Left renal pelvis (tissue), 4 donors: Measurements from ENCODE around the gene NPC1L1. TPM values are rescaled to one million over a fixed set of nuclear protein-coding genes. Genes with fewer than 3 reads are reported as not detected.
"Not testable (repeated sequence)": the region's sequence is repeated elsewhere in the genome, so short reads cannot be mapped to it uniquely, and the experiment has no call there.

Experiments
- DNase-seq, 4 donors: peaks; one replicate each; pipeline ENCODE4 v3.0.0-alpha.2; 2013; ENCODE audit warnings: low read depth in 4 of 4, low spot score in 3 of 4
- polyA plus RNA-seq, 4 donors: library from polyadenylated mRNA; unstranded; fragments of 120-200 nt; gene quantifications; one replicate each; pipeline ENCODE4 v1.2.1, GENCODE V29; 2013; ENCODE audit not compliant: insufficient read length in 4 of 4

Gene NPC1L1
- polyA plus RNA-seq, 4 donors: 0.15 to 3.2 (median 2.3) TPM

DNA sequence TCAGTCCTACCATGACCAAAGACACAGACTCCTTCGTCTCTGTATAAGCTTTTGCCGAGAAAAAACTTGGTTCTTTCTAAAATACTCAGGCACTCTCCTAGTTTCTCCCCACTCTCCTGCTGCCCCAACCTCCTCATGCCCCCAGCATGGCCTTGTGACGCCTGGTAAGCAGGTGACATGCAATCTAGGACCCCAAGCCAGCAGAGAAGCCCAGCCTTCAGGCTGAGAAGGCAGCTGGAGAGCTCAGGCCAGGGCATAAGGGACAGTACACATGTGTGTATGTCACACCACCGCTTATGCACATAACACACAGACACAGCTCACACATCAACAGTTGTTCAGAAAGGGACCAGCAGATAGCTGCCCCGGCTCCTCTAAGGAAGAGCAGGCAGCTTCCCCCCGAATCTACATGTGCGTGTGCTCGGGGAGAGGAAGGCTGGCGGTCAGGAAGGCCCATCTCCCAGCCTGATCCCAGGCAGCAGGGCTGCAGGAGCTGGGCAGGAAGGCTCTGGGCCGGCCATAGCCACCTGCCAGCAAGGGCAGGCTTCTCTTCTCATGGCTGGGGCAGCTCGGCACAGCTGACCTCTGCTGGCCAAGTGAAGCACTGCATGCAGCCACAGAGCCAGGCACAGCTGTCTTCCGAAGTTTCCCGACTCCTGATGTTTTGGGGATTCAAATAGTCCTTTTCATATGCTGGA, 24.1 kb upstream of the NPC1L1 start:
- DNase-seq: no peak

DNA sequence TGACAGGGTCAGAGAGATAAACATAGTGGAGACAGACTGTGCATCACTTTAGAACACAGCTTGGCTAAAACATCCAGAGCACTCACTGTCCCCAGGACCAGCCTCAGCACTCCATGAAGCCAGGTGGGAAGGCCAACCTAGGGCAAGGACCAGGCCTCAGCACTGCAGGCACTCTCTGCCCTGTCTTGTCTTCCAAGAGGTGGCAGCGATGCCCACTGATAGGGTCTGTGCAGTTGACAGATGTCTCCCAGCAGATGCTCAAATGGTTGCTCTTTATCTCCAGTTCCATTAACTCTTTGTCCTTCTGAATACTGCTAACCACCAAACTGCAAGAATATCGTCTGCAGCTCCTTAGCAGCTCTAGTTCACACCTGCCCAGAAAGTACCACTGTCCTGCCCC, 23.5 kb upstream of the NPC1L1 start:
- no peak for DNase-seq

DNA sequence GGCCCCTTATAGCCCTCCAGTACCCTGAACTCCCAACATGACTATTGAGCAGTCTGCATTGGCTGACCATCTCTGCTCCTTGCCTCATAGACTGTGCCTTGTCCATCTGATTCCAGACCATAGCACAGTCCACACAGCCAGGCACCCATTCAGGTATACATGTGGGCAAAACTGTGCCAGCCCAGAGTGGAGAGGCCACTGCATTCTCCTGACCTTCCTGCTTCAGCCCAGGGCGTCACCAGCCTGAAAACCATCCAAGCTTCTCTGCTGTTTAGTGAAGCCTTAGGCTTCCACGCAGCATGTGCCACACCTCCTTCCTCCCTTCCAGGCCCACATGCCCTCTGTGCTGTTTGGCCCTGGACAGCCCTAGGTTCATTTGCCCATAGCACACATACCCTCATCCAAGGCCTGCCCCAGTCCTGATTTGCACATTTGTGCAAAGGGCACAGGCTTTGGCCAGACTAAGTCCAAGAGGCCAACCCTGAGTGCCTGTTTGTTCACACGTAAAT, 22.1 kb upstream of the NPC1L1 start:
- DNase-seq: no peak

DNA sequence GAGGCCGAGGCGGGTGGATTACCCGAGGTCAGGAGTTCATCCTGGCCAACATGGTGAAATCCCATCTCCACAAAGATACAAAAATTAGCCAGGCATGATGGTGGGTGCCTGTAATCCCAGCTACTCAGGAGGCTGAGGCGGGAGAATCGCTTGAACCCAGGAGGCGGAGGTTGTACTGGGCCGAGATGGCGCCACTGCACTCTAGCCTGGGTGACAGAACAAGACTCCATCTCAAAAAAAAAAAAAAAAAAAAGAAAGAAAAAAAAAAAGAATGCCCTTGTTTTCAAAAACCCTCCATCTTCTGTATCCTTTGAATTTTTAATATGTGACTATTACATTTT, 21.5 kb upstream of the NPC1L1 start:
- not testable (repeated sequence) for DNase-seq

GRCh38 chr7:44561962-44562621, 21.0 kb upstream of the NPC1L1 start:
- no peak for DNase-seq

- DNase-seq: no peak
These were observed 20.4 kb upstream of the NPC1L1 start for GRCh38 chr7:44561481-44561880.

DNA sequence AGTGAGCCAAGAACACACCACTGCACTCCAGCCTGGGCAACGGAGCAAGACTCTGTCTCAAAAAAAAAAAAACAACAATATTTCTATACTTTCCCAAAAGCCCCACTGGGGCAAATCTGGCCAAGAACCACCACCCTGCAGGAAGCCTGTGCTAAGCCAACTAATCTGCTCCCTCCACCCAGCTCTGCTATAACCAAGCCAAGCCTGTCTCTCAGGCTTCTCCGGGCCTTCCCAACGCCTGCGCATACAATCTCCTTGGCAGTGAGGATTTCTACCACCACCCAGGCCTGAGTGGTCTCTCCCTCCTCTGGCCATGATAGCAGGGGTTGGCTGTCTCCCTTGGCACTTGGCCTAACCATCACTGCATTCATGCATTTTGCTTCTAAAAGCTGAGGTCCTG, 18.4 kb upstream of the NPC1L1 start:
- DNase-seq: no peak

GRCh38 chr7:44557485-44557884, 16.4 kb upstream of the NPC1L1 start:
- no peak for DNase-seq

DNA sequence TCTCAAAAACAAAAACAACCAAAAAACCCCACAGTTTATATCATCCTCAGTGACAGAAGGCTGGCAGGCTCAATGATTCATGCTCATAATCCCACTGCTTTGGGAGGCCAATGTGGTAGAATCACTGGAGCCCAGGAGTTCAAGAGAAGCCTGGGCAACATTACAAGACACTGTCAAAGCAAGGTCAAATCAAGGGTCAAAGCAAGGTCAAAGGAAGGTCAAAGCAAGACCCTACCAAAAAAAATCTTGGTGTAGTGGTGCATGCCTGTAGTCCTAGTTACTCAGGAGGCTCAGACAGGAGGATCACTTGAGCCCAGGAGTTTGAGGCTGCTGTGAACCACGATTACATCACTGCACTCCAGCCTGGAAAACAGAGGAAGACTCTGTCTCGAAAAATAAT, 14.2 kb upstream of the NPC1L1 start:
- DNase-seq: no peak

DNA sequence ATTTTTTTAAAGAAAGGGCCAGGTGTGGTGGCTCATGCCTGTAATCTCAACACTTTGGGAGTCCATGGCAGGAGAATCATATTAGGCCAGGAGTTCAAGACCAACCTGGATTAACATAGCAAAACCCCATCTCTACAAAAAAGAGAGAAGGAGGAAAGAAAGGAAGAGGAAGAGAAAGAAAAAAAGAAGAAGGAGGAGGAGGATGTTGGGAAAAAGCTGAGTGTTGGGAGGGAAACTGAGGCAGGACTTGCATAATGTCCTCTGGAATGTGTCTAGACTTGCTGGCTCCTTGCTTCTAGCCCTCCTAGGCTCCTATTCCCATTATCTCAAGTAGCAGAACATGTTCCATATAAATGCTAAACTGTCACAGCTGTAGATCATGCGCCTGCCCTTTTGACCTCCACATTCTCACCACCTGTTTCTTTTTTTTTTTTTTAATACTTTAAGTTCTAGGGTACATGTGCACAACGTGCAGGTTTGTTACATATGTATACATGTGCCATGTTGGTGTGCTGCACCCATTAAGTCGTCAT, 11.4 kb upstream of the NPC1L1 start:
- DNase-seq: not testable (repeated sequence)

GRCh38 chr7:44549457-44549856, 8.3 kb upstream of the NPC1L1 start:
- DNase-seq: no peak

GRCh38 chr7:44548893-44549292, 7.8 kb upstream of the NPC1L1 start:
- no peak for DNase-seq

GRCh38 chr7:44547536-44548231, 6.6 kb upstream of the NPC1L1 start:
- DNase-seq: no peak

DNA sequence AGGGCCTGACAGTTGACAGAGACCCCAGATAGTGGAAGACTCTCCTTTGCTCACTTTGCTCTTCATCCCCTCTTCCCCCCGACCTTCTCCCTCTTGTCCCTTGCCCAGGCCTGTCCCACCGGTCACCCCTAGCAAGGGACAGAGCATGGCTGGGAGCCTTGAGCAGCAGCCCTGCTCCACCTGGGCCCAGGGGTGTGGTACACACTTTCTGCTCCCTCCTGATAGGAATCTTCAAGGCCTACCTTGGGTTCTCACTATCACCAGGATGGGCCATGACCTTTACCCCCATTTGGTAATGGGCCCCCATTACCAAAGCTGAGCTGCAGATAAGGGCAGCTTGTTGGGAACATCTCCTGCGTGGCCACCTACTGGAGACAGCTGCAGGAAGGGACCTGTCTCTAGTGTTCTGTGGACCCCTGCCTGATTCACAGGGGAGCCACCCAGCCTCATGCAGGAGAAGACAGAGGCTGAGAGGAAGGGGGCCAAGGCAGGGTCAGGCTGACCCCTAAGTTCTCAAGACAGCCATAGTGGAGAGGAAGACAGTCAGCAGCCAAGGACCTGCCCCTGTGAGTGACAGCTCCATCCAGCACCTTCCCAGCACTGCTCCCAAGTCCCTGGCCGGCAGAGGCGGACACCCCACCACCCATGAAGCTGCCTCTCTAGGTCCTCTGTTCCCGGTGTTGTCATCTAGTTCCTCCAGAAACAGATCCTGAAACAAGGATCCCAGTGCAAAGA, 913 bp upstream of the NPC1L1 start:
- no peak for DNase-seq

GRCh38 chr7:44540592-44541027, 520 bp downstream of the NPC1L1 start:
- DNase-seq: no peak

GRCh38 chr7:44539669-44540506, 1.2 kb downstream of the NPC1L1 start:
- no peak for DNase-seq

GRCh38 chr7:44538798-44539668, 2.1 kb downstream of the NPC1L1 start:
- no peak for DNase-seq

GRCh38 chr7:44538093-44538797, 2.9 kb downstream of the NPC1L1 start:
- DNase-seq: no peak
